Activated B cell treated with CpG ODN at 0.5 μM for 24 hours (primary cell): ENCODE data around the gene RELT. TPM values are rescaled to one million over a fixed set of nuclear protein-coding genes. Genes with fewer than 3 reads are reported as not detected.
A peak's percentile ranks its signal among the peaks of the same experiment; 100 is the strongest.

Experiments
- ATAC-seq: fragments of 200-7000 bp; cut with Tn5 transposase; one replicate; pipeline ENCODE4 v1.10.0; 2021; ENCODE audit warnings: low read depth, mild to moderate bottlenecking, moderate library complexity
- CTCF ChIA-PET: fragments of 350-600 bp; sonication (Branson Sonifier 250); formaldehyde crosslinking; loops from one replicate; lab custom pipeline; 2021; ENCODE audit warnings: antibody characterized with exemption; lab: Charles Lee
- POLR2A ChIA-PET: fragments of 350-600 bp; sonication (Branson Sonifier 250); formaldehyde crosslinking; loops from one replicate; lab custom pipeline; 2021; ENCODE audit warnings: antibody characterized with exemption; lab: Charles Lee
- DNase-seq: peaks from one replicate; pipeline ENCODE4 v3.0.0; 2022
- H3K27ac Mint-ChIP-seq: one replicate; pipeline ENCODE4 v1.8.0; 2020; ENCODE audit warnings: mixed read lengths
- H3K27me3 Mint-ChIP-seq: one replicate; pipeline ENCODE4 v1.8.0; 2021; ENCODE audit warnings: mixed read lengths
- H3K36me3 Mint-ChIP-seq: one replicate; pipeline ENCODE4 v1.8.0; 2021; ENCODE audit warnings: low read depth, mixed read lengths
- H3K4me1 Mint-ChIP-seq: one replicate; pipeline ENCODE4 v1.8.0; 2021; ENCODE audit warnings: mixed read lengths
- H3K4me3 Mint-ChIP-seq: one replicate; pipeline ENCODE4 v1.8.0; 2020; ENCODE audit warnings: mild to moderate bottlenecking, mixed read lengths
- H3K9me3 Mint-ChIP-seq: one replicate; pipeline ENCODE4 v1.8.0; 2020; ENCODE audit warnings: mixed read lengths
- intact Hi-C: fragments of 100-400 bp; cut with micrococcal nuclease; formaldehyde crosslinking; loops from one replicate; pipeline ENCODE4 v1.15.1; 2024
- total RNA-seq: library from RNA; stranded (reverse); gene quantifications from 2 replicates; pipeline ENCODE4 v1.2.3, GENCODE V29; 2022
- TF ChIP-seq, protein P1 (sequence below): fragments of 200-600 bp; IDR thresholded peaks from one replicate; pipeline ENCODE4 v1.8.0; 2022; ENCODE audit warnings: antibody characterized with exemption, mild to moderate bottlenecking

Gene RELT
- total RNA-seq, 1 donor from 2014 or later = 90.1 TPM

DNA sequence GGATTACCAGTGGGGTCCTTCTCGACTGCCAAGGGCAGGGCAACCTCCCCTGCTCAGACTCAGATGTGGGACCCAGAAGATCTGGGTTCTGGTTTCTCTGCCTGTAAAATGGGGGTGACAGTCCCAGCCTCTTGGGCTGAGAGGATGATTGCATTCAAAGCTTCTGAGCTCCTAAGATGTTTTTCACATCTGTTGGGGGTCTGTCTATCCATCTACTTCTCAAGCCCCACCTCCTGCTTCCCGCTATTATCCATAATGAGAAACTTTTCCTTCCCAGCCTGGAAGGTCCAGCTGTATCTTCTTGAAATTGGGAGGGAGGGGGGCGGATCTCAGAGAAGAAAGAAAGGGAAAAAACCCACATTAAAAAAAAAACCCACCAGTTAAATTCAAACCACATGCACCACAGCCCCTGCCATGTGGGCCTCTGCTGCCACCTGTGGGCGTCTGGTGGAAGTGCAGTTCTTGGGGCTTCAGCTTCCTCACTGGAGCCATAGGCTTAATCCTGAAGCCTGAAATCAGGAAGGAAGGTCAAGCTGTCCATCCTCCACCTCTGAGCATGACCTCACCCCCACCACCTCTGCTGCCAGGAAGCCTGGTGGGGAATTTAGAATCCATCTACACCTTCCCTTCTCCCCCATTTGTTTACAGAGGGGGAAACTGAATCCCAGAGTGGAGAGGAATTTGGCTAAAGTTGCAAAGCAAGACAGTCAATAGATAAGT, 40.8 kb upstream of the RELT start:
- H3K4me3 Mint-ChIP-seq = no peak overlapping the region
- TF ChIP-seq, protein P1, sequence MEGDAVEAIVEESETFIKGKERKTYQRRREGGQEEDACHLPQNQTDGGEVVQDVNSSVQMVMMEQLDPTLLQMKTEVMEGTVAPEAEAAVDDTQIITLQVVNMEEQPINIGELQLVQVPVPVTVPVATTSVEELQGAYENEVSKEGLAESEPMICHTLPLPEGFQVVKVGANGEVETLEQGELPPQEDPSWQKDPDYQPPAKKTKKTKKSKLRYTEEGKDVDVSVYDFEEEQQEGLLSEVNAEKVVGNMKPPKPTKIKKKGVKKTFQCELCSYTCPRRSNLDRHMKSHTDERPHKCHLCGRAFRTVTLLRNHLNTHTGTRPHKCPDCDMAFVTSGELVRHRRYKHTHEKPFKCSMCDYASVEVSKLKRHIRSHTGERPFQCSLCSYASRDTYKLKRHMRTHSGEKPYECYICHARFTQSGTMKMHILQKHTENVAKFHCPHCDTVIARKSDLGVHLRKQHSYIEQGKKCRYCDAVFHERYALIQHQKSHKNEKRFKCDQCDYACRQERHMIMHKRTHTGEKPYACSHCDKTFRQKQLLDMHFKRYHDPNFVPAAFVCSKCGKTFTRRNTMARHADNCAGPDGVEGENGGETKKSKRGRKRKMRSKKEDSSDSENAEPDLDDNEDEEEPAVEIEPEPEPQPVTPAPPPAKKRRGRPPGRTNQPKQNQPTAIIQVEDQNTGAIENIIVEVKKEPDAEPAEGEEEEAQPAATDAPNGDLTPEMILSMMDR = peak; percentile 85
- ATAC-seq = peak; percentile 89
- no peaks in the 10 kb centered on the region for H3K27me3 Mint-ChIP-seq
- intact Hi-C loops = loop anchor here (1.0 to 5.0 kb wide), 4 partner anchors 28 to 863 kb away; no protein-coding TSS in a partner anchor
- H3K36me3 Mint-ChIP-seq = no peaks in the 10 kb centered on the region
- peak; percentile 78 for DNase-seq
- H3K27ac Mint-ChIP-seq = no peak overlapping the region
- CTCF ChIA-PET = interaction anchor here (0.6 to 5.5 kb wide), 23 partner anchors 12 to 437 kb away, joined by 3 to 63 read pairs (median 4); partner anchors contain the start of gene ARHGEF17
- H3K4me1 Mint-ChIP-seq = no peaks in the 10 kb centered on the region
- no peaks in the 10 kb centered on the region for H3K9me3 Mint-ChIP-seq
- POLR2A ChIA-PET = interaction anchor here (0.6 to 1.4 kb wide), 6 partner anchors 27 to 413 kb away, joined by 3 to 7 read pairs (median 5); partner anchors contain the start of gene ARHGEF17

DNA sequence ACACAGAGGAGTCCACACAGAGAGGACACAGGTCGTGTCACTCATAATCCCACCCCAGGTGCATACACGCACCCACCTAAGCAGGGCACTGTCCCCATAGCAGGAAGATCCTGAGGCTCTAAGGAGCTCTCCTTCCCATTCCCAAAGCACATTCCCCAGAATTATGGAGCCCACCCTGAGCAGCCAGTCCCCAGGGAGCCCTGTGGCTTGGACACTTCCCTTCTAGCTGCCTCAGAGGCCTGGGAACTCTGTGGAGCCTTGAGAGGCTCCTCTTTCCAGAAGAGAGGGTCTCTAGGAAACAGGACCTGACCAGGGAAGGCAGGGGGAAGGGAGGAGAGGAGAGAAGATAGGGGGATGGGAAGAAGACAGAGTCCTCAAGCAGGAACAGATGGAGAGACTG, 38.4 kb upstream of the RELT start:
- no peaks in the 10 kb centered on the region for H3K27me3 Mint-ChIP-seq
- no peak for DNase-seq
- TF ChIP-seq, protein P1 = no peak
- H3K4me1 Mint-ChIP-seq = no peaks in the 10 kb centered on the region
- H3K4me3 Mint-ChIP-seq = no peak overlapping the region
- H3K9me3 Mint-ChIP-seq = no peaks in the 10 kb centered on the region
- CTCF ChIA-PET = interaction anchor here (0.9 to 5.5 kb wide), 5 partner anchors 21 to 323 kb away, joined by 3 to 63 read pairs (median 4); partner anchors contain the start of gene ARHGEF17
- intact Hi-C loops = loop anchor here (5.0 kb wide), 2 partner anchors 151 to 866 kb away; no protein-coding TSS in a partner anchor
- no peak overlapping the region for H3K27ac Mint-ChIP-seq
- no peaks in the 10 kb centered on the region for H3K36me3 Mint-ChIP-seq
- POLR2A ChIA-PET = interaction anchor here (0.6 kb wide), 1 partner anchor 1115 kb away, joined by 6 read pairs; no protein-coding TSS in a partner anchor
- no peak for ATAC-seq

DNA sequence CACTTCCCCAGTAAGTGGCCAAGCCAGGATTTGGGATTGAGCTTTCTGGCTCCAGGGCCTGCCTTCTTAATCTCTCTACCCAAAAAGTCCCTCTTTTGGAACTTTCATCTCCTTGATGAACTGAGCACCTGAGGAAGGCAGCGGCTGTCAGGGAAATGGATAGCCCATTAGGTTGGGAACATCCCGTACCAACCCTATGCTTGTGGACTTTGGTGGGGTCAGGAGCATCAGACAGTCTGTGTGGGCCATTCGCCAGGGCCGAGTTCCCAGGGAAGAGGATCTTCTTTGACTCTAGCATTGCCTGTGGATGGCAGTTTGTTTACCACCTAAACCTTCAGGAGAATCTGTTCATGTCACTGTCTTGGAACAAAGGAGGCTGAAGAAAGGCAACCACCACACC, 37.9 kb upstream of the RELT start:
- TF ChIP-seq, protein P1 = no peak
- Mint-ChIP-seq H3K4me1 (no peaks in the 10 kb centered on the region), H3K36me3 (no peaks in the 10 kb centered on the region), H3K27ac (no peak overlapping the region), H3K27me3 (no peaks in the 10 kb centered on the region), H3K4me3 (no peak overlapping the region), H3K9me3 (no peaks in the 10 kb centered on the region)
- ChIA-PET POLR2A (no interaction called here), CTCF (interaction anchor here (1.6 to 5.5 kb wide), 2 partner anchors 20 to 31 kb away, joined by 4 to 63 read pairs; partner anchors contain the start of gene ARHGEF17)
- no peak for ATAC-seq
- intact Hi-C loops = loop anchor here (5.0 kb wide), 2 partner anchors 151 to 866 kb away; no protein-coding TSS in a partner anchor
- DNase-seq = no peak

DNA sequence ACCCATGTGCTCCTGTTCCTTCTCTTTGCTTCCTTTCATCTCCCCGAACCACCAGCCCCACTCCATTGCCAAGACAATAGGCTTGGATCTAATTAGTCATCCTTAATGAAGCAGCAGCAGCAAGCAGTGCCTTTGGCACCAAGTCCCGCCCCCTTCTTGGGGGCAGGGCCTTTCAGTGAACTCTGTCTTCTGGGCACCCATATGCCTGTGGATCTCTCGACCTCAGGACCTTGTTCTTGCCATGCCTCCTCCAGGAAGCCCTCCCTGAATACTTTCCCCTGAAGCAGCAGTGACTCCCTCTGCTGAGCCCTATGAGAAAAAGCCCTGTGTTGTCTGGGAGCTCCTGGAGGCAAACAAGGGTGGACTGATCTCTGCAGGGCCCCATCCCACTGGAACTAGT, 36.0 kb upstream of the RELT start:
- intact Hi-C loops = no loop called here
- peaks cover 2% of the 10 kb centered on the region for H3K27me3 Mint-ChIP-seq
- no peaks in the 10 kb centered on the region for H3K36me3 Mint-ChIP-seq
- ChIA-PET POLR2A (no interaction called here), CTCF (no interaction called here)
- H3K4me1 Mint-ChIP-seq = no peaks in the 10 kb centered on the region
- TF ChIP-seq, protein P1 = no peak
- H3K9me3 Mint-ChIP-seq = no peaks in the 10 kb centered on the region
- ATAC-seq = no peak
- no peak for DNase-seq
- H3K27ac Mint-ChIP-seq = no peak overlapping the region
- no peak overlapping the region for H3K4me3 Mint-ChIP-seq

DNA sequence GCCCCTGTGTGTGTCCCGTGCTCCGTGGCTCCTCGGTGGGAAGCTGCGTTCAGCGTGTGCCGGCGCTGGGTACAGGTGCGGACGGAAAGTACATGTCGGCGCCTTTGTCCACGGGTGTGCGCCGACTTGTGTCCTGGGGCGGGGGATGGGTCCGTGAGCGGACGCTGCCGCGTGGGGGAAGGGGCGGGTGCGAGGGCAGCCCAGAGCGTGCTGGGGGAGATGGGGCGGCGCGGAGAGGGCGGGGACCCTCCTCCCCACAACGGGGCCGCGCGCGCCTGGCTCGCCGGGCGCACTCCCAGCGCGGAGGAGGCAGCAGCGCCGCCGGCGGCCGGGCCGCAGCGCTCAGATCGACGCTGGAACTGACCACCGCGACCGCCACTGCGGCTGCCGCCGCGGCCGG, 33.6 kb upstream of the RELT start:
- Mint-ChIP-seq H3K27me3 (peaks cover 2% of the 10 kb centered on the region), H3K36me3 (no peaks in the 10 kb centered on the region), H3K9me3 (no peaks in the 10 kb centered on the region), H3K4me1 (no peaks in the 10 kb centered on the region), H3K27ac (no peak overlapping the region), H3K4me3 (no peak overlapping the region)
- ATAC-seq = no peak
- TF ChIP-seq, protein P1 = no peak
- DNase-seq = no peak
- intact Hi-C loops = no loop called here
- CTCF ChIA-PET = no interaction called here
- POLR2A ChIA-PET = no interaction called here
